GM19467 (cell line): ENCODE data around the gene PGK1.
"Not testable (repeated sequence)": the region's sequence is repeated elsewhere in the genome, so short reads cannot be mapped to it uniquely, and the experiment has no call there.

ENCODE experiments used
- ATAC-seq: cut with Tn5 transposase; IDR thresholded peaks from one replicate; pipeline ENCODE4 v1.9.1; 2021; ENCODE audit warnings: mild to moderate bottlenecking, moderate library complexity; ENCODE audit not compliant: unreplicated experiment

Gene PGK1

GRCh38 chrX:78111140-78111931, 7.3 kb downstream of the PGK1 start:
- ATAC-seq = no peak

GRCh38 chrX:78116365-78116764, 12.3 kb downstream of the PGK1 start:
- no peak for ATAC-seq

- ATAC-seq = no peak
Observed at GRCh38 chrX:78116766-78117165, 12.7 kb downstream of the PGK1 start.

GRCh38 chrX:78118628-78119027, 14.6 kb downstream of the PGK1 start:
- no peak for ATAC-seq

- no peak for ATAC-seq
Observed at GRCh38 chrX:78119521-78120227, 15.6 kb downstream of the PGK1 start.

- ATAC-seq = no peak
Observed at GRCh38 chrX:78123190-78123589, 19.1 kb downstream of the PGK1 start.

GRCh38 chrX:78124307-78124706, 20.3 kb downstream of the PGK1 start:
- ATAC-seq = no peak

GRCh38 chrX:78125148-78125547, 21.1 kb downstream of the PGK1 start:
- no peak for ATAC-seq

GRCh38 chrX:78125781-78126180, 21.7 kb downstream of the PGK1 start:
- not testable (repeated sequence) for ATAC-seq

- no peak for ATAC-seq
Observed at GRCh38 chrX:78129714-78130113, 25.7 kb downstream of the PGK1 start.

GRCh38 chrX:78130396-78130795, 26.3 kb downstream of the PGK1 start:
- no peak for ATAC-seq

- ATAC-seq = no peak
Observed at GRCh38 chrX:78131117-78131516, 27.1 kb downstream of the PGK1 start.

- ATAC-seq = no peak
Observed at GRCh38 chrX:78133238-78133960, 29.4 kb downstream of the PGK1 start.

- peak; percentile 97 for ATAC-seq
Observed at GRCh38 chrX:78139160-78140123, 35.4 kb downstream of the PGK1 start, which contains the start of gene TAF9B. TAF9B (minus strand) TSS chrX:78139650; CDS start chrX:78139611, 39 bp downstream.

GRCh38 chrX:78140206-78140605, 36.2 kb downstream of the PGK1 start:
- no peak for ATAC-seq

GRCh38 chrX:78147002-78147540, 43.0 kb downstream of the PGK1 start:
- not testable (repeated sequence) for ATAC-seq

- not testable (repeated sequence) for ATAC-seq
Observed at GRCh38 chrX:78157373-78157772, 53.3 kb downstream of the PGK1 start.

- ATAC-seq = not testable (repeated sequence)
Observed at GRCh38 chrX:78157846-78158245, 53.8 kb downstream of the PGK1 start.

- not testable (repeated sequence) for ATAC-seq
Observed at GRCh38 chrX:78160711-78161110, 56.7 kb downstream of the PGK1 start.

GRCh38 chrX:78163175-78163574, 59.1 kb downstream of the PGK1 start:
- ATAC-seq = not testable (repeated sequence)
